ENCODE data around the gene ADCYAP1.

The ADCYAP1 gene

GRCh38 chr18:910247-910646 lies 5.6 kb downstream of the ADCYAP1 start:
- no peak for DNase-seq (ENCODE audit: low read depth)

- DNase-seq (ENCODE audit: low read depth) = no peak
Measured at GRCh38 chr18:911025-911424, 6.4 kb downstream of the ADCYAP1 start.

GRCh38 chr18:911486-911885 lies 6.8 kb downstream of the ADCYAP1 start:
- DNase-seq (ENCODE audit: low read depth) = no peak

- DNase-seq (ENCODE audit: low read depth) = no peak
Measured at GRCh38 chr18:916562-916961, 11.9 kb downstream of the ADCYAP1 start.

- no peak for DNase-seq (ENCODE audit: low read depth)
Measured at GRCh38 chr18:919078-919477, 14.4 kb downstream of the ADCYAP1 start.

GRCh38 chr18:923144-923866 lies 18.6 kb downstream of the ADCYAP1 start:
- DNase-seq (ENCODE audit: low read depth) = no peak

DNA sequence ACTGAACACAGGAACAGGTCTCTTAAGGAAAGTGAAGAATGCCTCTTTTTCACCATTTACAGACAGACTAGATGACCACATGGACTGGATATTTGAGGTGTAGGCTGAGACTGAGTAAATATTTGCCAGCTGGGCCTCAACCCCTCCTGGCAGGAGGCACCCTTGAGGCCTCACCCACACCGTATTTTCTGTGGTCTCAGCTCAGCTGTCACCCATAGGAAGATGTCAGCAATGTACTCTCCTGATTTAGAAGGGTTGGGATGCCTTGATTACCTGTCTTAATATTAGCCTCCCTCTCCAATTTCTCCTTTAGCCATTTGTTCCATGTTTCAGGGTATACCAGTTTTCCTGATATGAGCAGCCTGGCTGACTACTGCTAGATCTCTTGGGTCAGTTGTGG lies 20.3 kb downstream of the ADCYAP1 start:
- DNase-seq (ENCODE audit: low read depth) = no peak

GRCh38 chr18:926946-927345 lies 22.3 kb downstream of the ADCYAP1 start:
- DNase-seq (ENCODE audit: low read depth) = no peak

- DNase-seq (ENCODE audit: low read depth) = no peak
Measured at GRCh38 chr18:933082-933481, 28.4 kb downstream of the ADCYAP1 start.

DNA sequence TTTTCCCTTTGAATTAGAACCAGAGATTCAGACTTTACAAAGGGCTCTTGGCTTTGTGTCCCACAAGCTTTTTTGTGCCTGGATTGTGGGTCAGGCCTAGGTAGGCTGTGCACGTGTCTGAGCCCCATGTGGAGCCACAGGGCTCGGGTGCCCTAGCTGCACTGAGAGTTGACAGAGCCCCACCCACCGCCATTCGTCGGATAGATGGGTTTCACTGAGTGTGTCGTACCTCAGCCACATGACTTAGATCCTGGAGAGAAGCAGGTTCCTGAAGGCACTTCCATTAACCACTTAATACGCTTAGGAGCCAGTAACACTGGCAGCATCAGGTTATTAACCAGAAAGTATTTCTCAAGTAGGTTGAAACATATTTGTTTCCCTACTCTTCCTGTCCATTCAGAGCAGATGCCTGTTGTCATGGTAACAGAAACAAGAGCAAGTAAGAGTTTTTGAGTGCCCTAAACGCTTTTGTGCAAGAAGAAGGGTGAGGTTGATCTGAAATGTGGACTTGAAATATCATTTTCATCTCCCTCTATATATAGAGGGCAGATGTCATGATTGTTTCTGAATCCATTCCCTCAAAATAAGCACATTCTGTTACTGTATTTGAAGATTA lies 30.0 kb downstream of the ADCYAP1 start:
- DNase-seq (ENCODE audit: low read depth) = no peak

- no peak for DNase-seq (ENCODE audit: low read depth)
Measured at GRCh38 chr18:936941-937340, 32.3 kb downstream of the ADCYAP1 start.

- DNase-seq (ENCODE audit: low read depth) = no peak
Measured at GRCh38 chr18:939166-939565, 34.5 kb downstream of the ADCYAP1 start.

DNA sequence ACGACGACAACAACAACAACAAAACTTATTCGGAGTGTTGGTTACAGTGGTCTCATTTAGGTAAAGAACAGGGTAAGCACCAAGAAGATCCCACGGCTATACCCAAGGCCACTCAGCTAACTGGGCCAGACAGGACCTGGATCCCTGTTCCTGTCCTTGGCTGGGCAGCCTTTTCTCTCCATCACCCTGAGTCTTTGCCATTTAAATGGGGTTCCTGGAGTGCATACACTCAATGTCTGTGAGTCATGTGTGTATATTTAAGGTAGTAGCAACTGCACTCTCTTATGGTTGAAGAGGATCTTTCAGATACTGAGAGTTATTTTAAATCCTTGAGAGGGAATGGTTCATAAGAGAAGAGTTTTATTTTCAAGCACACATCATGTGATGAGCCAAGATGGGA lies 35.3 kb downstream of the ADCYAP1 start:
- no peak for DNase-seq (ENCODE audit: low read depth)

DNA sequence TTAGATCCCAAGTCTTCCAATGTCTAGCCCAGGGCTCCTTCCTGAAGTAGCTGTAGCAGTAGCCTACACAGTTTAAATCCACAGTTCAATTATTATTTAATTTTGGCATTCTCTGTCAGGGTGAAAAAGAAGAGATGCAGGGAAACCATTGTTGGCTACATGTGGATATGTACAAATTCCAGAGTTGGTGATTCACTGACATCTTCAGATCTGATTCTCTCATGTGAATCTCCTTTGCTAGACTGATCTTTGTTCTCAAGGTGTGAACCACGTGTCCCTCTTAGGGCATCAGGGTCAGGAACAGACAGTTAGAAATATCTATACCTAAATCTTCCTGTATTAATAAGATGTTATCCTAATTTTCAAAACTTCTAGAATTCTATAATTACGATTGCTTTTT lies 36.7 kb downstream of the ADCYAP1 start:
- DNase-seq (ENCODE audit: low read depth) = no peak

DNA sequence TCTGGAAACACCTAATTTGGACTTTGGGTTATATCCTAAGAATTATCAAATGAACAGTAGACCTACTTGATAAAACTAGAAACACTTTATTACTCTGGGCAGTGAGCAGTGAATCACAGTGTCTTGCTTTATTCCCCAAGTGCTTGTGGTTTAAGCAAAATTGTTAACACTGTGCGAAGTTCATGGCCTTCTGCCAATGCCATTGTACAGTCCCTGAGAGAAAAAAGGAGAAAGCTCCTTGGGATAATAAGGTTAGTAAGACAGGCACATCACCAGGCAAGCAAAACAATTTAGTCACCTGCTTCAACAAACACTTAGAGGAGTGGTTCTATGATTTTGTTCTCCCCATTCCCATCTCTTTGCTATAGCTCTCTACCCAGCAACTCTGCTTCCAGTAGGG lies 39.8 kb downstream of the ADCYAP1 start:
- DNase-seq (ENCODE audit: low read depth) = no peak

- no peak for DNase-seq (ENCODE audit: low read depth)
Measured at GRCh38 chr18:949724-950631, 45.3 kb downstream of the ADCYAP1 start.

GRCh38 chr18:950882-951495 lies 46.3 kb downstream of the ADCYAP1 start:
- no peak for DNase-seq (ENCODE audit: low read depth)

DNA sequence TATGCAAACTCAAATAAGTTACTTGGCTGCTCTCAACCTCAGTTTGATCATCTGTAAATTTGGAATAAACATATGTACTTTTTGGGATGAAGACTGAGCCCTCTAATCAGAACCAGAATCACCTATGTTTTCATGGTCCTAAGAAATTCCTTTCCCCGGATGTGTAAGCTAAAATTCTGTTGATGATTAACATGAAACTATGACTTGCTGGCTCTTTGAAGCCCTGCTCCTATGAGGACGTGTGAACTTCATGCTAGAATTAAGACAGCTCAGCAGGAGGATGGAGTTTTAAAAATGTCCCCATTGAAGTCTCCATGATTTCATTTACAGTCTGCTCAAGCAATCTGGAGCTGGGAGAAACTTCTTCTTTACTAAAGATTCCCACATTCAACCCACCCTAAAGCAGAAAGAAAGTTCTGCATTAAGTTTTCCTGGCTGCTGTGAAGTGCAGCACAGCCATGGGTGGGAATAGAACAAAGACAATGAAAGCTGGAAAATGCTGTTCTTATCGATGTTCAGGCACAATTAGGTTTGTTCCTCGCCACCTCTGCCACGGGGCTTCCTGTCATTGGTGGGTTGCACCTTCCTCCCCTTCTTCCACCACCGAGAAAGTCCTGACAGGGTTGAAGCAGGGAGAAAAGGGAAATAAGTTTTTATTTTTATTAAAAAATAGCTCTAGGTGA lies 50.9 kb downstream of the ADCYAP1 start:
- DNase-seq (ENCODE audit: low read depth) = no peak

- no peak for DNase-seq (ENCODE audit: low read depth)
Measured at GRCh38 chr18:957829-958228, 53.2 kb downstream of the ADCYAP1 start.

- no peak for DNase-seq (ENCODE audit: low read depth)
Measured at GRCh38 chr18:959854-960253, 55.2 kb downstream of the ADCYAP1 start.

Measured in stimulated activated CD8-positive, alpha-beta memory T cell treated with anti-CD3 and anti-CD28 coated beads, Interleukin-12 subunit alpha, Interleukin-12 subunit beta, amount 100 ng/mL, for 1 hour (primary cell).